HG03064 (cell line): ENCODE measurements around the gene IPO13.

Source experiments
- ATAC-seq: cut with Tn5 transposase; IDR thresholded peaks from one replicate; pipeline ENCODE4 v1.9.1; 2021; ENCODE audit warnings: low read depth; ENCODE audit not compliant: unreplicated experiment

The IPO13 gene

GRCh38 chr1:43970911-43971310, 24.2 kb downstream of the IPO13 start:
- ATAC-seq = no peak

- ATAC-seq = no peak
These were observed 24.7 kb downstream of the IPO13 start for GRCh38 chr1:43971336-43971980.

GRCh38 chr1:43973981-43974442, 27.3 kb downstream of the IPO13 start:
- ATAC-seq = no peak

DNA sequence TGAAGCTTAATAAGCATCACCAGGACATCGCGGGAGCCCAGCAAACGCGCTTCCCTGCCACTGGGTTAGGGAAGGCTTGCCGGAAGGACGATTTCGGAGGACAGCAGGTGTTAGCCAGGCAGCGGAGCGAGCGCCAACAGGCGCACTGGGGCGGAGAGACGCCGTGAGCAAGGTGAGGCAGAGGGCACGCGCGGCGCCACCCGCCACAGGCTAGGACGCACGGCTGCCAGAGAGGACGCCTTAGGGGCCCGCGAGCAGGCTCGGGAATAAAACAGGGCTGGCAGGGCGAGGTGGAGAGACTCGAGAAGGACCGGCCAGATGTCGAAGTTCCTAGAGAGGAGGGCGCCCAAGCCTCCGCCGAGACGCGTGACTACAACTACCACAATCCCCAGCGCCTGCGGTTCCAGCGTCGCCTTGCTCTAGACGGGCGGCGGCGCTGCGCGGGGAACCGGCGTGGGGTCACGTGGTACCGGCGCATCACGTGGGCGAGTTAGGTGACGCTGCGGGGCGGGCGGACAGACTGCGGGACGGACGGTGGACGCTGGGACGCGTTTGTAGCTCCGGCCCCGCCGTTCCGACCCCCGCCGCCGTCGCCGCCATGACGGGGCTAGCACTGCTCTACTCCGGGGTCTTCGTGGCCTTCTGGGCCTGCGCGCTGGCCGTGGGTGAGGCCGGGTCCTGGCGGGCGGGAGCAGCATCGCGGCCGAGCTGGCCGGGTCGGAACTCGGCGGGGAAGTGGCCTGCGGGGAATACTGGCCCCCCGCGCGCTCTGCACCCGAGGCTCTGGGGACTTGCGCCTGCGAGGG, 27.9 kb downstream of the IPO13 start, which contains the start of gene ATP6V0B:
Gene ATP6V0B, plus strand, starts transcription at position 518 of the 806 bp plus-strand sequence. Its CDS starts 81 bp downstream, at position 599.
- peak; percentile 57 for ATAC-seq

GRCh38 chr1:43975249-43975961, 28.7 kb downstream of the IPO13 start:
- ATAC-seq = no peak

DNA sequence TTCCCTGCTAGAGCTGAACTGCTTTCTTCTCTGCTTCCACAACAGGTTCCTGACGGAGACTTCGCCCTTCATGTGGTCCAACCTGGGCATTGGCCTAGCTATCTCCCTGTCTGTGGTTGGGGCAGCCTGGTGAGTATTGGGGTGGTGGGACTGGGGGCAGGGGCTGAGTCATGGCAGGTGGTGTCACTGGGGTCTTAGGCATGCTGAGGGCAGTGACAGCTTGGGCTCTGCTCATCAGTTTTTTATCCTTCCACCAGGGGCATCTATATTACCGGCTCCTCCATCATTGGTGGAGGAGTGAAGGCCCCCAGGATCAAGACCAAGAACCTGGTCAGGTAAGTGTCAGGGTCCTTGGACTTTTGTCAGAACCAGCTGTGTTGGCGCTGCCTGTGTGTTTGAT, 29.3 kb downstream of the IPO13 start:
- no peak for ATAC-seq

- no peak for ATAC-seq
These were observed 30.1 kb downstream of the IPO13 start for GRCh38 chr1:43976890-43977289.

- no peak for ATAC-seq
These were observed 30.9 kb downstream of the IPO13 start for GRCh38 chr1:43977376-43978263.

DNA sequence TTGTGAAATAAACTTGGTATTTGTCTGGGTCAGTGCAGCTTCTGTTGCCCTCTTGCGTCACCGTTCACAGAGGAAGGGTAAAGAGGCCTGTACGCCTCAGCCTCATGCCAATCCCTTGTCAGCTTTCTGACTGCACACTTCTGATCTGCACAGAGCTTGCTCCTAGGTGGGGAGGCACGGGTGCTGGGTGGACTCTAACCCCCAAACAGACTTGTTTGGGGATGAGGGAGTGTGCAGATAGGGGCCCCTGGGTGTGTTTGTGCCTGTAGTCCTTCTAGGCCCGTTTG, 31.5 kb downstream of the IPO13 start:
- ATAC-seq = no peak

DNA sequence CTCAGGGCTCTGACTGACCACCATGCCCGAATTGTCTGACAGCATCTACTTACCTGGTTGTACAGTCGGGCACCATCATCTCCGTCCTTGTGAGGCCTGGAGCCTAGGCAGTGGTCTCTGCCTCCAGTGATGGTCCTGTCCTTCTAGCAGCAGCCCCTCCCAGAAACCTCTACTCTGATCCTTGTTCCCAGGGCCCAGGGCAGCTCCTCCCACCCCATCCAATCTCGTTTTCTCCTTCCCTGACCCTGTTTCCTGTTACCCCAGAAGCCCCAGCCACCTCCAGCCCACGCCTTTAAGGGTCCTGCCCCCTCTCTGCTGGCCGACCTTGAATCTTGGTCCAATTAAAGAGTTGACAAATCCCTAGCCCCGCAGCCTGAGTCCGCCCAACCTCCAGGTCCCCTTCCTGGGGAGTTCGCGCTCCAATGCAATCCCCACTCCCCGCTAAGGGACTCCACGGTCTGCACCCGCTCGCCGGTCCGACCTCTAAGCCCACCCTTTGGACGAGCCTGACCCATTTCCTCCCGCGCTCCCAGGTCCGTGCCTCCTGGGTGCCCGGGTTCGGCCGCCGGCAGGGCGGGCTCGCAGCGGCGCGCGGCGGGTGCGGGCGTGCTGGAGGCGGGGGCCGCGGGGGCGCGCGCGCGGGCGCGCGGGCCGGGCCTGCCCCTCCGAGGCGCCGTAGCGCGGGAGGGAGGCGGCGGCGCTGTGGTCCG, 32.0 kb downstream of the IPO13 start, which contains the start of gene B4GALT2:
Gene B4GALT2, plus strand, starts transcription at position 660 of the 710 bp plus-strand sequence. CDS start 1,951 bp downstream, outside the sequence.
- no peak for ATAC-seq

- ATAC-seq = no peak
These were observed 32.4 kb downstream of the IPO13 start for GRCh38 chr1:43979261-43979527.

- no peak for ATAC-seq
These were observed 32.9 kb downstream of the IPO13 start for GRCh38 chr1:43979528-43980254.

DNA sequence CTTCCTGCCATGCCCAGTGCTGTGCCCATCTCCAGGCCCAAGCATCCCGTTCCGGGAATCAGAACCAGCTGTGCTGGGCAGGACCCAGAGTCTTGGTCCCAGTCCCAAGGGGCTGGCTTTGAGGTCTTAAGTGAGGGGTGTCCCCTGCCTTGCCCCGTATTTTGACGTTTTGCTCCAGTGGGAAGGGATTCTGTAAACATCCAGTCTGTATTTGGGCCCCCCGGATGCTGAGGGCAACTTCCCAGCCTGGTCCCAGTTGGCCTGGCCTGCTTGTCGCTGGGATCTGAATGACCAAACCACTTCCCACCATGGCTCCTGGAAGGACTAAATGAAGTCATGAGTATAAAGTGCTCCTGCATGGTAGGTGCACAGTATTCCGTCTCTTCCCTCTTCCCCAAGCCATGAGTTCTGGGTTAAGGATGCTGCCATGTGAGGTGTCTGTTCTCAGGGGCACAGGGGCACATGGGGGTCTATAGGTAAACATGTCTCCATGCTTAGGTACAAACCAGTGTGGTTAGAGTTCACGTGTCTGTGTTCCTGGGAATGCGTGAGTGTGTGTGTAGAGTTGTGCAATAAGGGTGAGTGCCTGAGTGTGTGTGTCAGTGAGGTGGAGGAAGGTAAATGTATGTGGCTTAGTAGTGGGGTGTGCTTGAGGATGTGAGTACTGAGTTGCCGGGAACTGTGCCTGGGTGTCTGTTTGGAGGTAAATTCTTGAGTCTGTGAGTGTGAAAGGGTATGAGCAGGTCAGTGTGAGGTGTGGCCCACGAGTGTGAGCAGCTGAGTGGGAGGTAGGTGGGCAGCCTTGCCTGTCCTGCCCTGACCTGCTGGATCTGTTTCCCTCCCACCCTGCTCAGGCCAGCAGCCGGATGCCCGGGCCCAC, 33.7 kb downstream of the IPO13 start:
- no peak for ATAC-seq

DNA sequence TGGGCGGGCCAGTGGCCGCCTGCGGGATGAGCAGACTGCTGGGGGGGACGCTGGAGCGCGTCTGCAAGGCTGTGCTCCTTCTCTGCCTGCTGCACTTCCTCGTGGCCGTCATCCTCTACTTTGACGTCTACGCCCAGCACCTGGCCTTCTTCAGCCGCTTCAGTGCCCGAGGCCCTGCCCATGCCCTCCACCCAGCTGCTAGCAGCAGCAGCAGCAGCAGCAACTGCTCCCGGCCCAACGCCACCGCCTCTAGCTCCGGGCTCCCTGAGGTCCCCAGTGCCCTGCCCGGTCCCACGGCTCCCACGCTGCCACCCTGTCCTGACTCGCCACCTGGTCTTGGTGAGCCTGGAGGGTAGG, 34.4 kb downstream of the IPO13 start:
- ATAC-seq = no peak

DNA sequence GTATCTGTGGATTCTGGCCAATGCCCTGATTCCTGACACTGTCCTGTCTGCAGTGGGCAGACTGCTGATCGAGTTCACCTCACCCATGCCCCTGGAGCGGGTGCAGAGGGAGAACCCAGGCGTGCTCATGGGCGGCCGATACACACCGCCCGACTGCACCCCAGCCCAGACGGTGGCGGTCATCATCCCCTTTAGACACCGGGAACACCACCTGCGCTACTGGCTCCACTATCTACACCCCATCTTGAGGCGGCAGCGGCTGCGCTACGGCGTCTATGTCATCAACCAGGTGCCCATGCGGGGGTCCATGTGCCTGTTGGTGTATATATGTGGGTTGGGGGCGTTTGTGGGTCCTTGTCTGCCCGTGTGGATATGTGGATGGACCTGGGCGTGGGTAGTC, 34.9 kb downstream of the IPO13 start:
- no peak for ATAC-seq

GRCh38 chr1:43982241-43982640, 35.5 kb downstream of the IPO13 start:
- ATAC-seq = no peak

DNA sequence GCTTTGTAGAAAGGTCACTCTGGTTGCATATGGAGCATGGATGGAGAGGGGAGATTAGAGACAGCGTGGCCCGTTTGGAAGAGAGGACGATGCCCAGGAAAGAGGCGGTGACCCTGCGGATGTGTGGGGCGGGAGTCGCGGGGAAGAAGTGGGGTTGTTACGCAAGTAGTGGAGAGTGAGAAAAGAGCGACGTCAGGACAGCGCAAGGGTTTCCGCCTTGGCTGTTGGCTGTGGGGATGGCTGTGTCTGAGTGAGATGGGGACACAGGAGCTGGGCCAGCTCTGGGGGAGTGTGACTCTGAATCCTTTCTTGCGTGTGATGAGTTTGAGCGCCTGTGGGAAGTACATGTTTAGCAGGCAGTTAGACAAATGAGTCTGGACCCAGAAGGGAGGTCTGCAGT, 36.1 kb downstream of the IPO13 start:
- no peak for ATAC-seq

DNA sequence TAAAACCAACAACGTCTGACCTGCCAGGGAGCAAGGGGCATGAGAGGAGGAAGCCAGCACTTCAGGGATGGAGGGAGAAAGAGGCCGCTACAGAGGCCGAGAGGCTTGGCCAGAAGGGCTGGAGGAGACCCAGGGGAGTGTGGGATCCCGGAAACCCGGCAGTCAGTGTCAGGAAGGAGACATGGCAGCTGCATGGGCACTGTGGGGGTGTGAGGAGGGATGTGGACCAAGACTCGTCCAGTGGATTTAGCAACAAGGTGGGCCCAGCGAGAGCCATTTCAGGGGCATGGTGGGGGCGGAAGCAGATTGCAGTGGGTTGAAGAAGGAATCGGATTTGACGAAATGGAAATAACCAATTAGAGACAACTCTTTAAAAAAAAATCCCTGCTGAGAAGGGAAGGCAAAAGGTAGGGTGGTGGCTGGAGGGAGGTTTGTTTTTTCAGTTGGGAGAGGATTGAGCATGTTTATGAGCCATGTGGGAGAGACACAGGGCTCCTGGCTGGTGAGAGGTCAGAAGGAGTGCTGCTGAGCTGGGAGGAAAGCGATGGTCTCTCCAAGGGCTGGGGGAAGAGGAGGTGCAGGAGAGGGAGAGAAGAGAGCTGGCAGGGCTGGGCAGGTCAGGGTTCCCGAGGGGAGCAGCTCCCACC, 36.6 kb downstream of the IPO13 start:
- ATAC-seq = no peak
